ENCODE results near the gene ACTRT2. TPM values are rescaled to one million over a fixed set of nuclear protein-coding genes. Genes with fewer than 3 reads are reported as not detected.

ACTRT2 gene
- total and polyA plus RNA-seq, 2 experiments from 2014 or later = not detected

DNA sequence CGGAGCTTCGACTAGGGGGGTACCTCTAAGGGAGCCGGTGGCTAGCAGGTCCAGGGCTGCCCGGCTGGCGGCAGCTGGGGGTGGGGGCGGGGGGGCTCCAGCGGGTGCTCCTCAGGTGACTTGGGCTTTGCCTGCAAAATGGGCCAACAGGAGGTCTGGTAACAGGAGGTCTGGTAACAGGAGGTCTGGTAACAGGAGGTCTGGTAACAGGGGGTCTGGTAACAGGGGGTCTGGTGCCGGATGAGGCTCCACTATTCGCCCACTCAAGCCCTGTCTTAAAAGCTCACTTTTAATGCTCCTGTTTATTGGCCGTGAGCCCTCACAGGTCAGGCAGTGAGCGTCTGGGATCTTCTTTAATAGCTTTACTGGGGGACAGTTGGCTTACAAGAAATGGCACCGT, 40.4 kb upstream of the ACTRT2 start:
- Histone ChIP-seq H3K27me3 (replicated peaks; ENCODE audit: insufficient read depth) (no peaks in the 10 kb centered on the region), H2AFZ (no peak overlapping the region), H3K9me3 (ENCODE audit: low read depth) (no peaks in the 10 kb centered on the region), H4K20me1 (ENCODE audit: insufficient read depth) (no peaks in the 10 kb centered on the region), H3F3A (ENCODE audit: insufficient read depth) (no peaks in the 10 kb centered on the region), H3K79me2 (ENCODE audit: insufficient read depth) (no peaks in the 10 kb centered on the region), H3K4me2 (ENCODE audit: unreplicated experiment) (no peak overlapping the region), H3K9ac (no peak overlapping the region), H3K4me1 (ENCODE audit: insufficient read depth) (no peaks in the 10 kb centered on the region), H3K36me3 (ENCODE audit: low read depth) (no peaks in the 10 kb centered on the region), H3K4me3 (no peak overlapping the region), H3K9me2 (ENCODE audit: insufficient read depth) (no peaks in the 10 kb centered on the region), H3K27ac (no peak overlapping the region)
- 29 to 31% methylated on average over 10 to 12 of the region's 12 CpGs for WGBS, 2 experiments (ENCODE audit: low coverage in 1 of 2, low lambda C conversion rate in 2 of 2, missing lambda C conversion rate in 2 of 2)
- no peak for TF ChIP-seq EZH2 (IDR thresholded peaks at IDR 0.05; ENCODE audit: insufficient read depth, poor library complexity, severe bottlenecking)
- TF ChIP-seq EZH2phosphoT487 (IDR thresholded peaks at IDR 0.05; ENCODE audit: insufficient read depth, low read depth) = no peak
- no peak for DNase-seq
- in situ Hi-C loops (cut with MboI) = no loop called here

- no peak for TF ChIP-seq EZH2phosphoT487 (IDR thresholded peaks at IDR 0.05; ENCODE audit: insufficient read depth, low read depth)
- TF ChIP-seq EZH2 (IDR thresholded peaks at IDR 0.05; ENCODE audit: insufficient read depth, poor library complexity, severe bottlenecking) = no peak
Observed at GRCh38 chr1:2981388-2981787, 39.9 kb upstream of the ACTRT2 start.

DNA sequence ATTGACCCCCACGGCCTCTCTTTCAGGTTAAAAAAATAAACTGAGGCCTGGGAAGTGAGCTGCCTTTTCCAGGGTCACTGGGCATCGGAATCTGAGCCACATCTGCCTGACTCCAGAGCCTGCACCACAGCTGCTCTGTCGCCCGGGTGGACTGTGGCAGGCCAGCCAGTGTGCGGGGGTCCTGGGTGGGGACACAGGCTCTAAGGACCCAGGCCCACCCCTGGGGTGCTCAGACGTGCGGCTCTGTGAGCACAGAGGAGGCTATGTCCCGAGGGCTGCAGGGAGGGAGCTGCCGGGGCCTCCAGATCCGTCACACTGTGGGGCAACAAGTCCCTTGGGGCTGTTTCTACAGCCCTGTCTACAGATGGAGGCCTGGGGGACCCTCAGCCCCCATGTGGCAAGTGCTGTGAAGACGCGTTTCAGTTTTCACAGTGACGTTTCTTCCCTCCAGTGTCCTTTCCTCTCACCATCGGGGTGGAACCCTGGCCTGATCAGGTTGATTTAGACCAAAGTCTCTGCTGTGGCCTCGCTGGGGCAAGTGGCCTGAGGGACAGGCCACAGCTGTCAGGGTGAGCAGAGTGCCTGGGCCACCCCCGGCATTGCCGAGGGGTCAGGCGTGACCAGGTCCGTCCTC, 39.2 kb upstream of the ACTRT2 start:
- TF ChIP-seq EZH2phosphoT487 (IDR thresholded peaks at IDR 0.05; ENCODE audit: insufficient read depth, low read depth) (no peak), EZH2 (IDR thresholded peaks at IDR 0.05; ENCODE audit: insufficient read depth, poor library complexity, severe bottlenecking) (no peak)
- no peak overlapping the region for H3K4me2 ChIP-seq (ENCODE audit: unreplicated experiment)
- no peaks in the 10 kb centered on the region for H3K79me2 ChIP-seq (ENCODE audit: insufficient read depth)
- no peak overlapping the region for H3K9ac ChIP-seq
- no peaks in the 10 kb centered on the region for H4K20me1 ChIP-seq (ENCODE audit: insufficient read depth)
- H3K9me3 ChIP-seq (ENCODE audit: low read depth) = no peaks in the 10 kb centered on the region
- no peaks in the 10 kb centered on the region for H3K36me3 ChIP-seq (ENCODE audit: low read depth)
- in situ Hi-C loops (cut with MboI) = no loop called here
- no peak overlapping the region for H3K4me3 ChIP-seq
- H3K27ac ChIP-seq = no peak overlapping the region
- WGBS, 2 experiments (ENCODE audit: low coverage in 1 of 2, low lambda C conversion rate in 2 of 2, missing lambda C conversion rate in 2 of 2) = 32 to 33% methylated on average over 19 of the region's 19 CpGs
- H3K4me1 ChIP-seq (ENCODE audit: insufficient read depth) = no peaks in the 10 kb centered on the region
- no peaks in the 10 kb centered on the region for H3K27me3 ChIP-seq (replicated peaks; ENCODE audit: insufficient read depth)
- no peak for DNase-seq
- no peaks in the 10 kb centered on the region for H3K9me2 ChIP-seq (ENCODE audit: insufficient read depth)
- H2AFZ ChIP-seq = no peak overlapping the region
- H3F3A ChIP-seq (ENCODE audit: insufficient read depth) = no peaks in the 10 kb centered on the region

More at GRCh38 chr1:2981388-2981787, 39.9 kb upstream of the ACTRT2 start:
- Histone ChIP-seq H3F3A (ENCODE audit: insufficient read depth) (no peaks in the 10 kb centered on the region), H3K4me2 (ENCODE audit: unreplicated experiment) (no peak overlapping the region), H3K27ac (no peak overlapping the region), H3K9me2 (ENCODE audit: insufficient read depth) (no peaks in the 10 kb centered on the region), H3K4me3 (no peak overlapping the region), H3K9me3 (ENCODE audit: low read depth) (no peaks in the 10 kb centered on the region), H3K4me1 (ENCODE audit: insufficient read depth) (no peaks in the 10 kb centered on the region), H4K20me1 (ENCODE audit: insufficient read depth) (no peaks in the 10 kb centered on the region), H3K9ac (no peak overlapping the region), H3K79me2 (ENCODE audit: insufficient read depth) (no peaks in the 10 kb centered on the region), H2AFZ (no peak overlapping the region), H3K27me3 (replicated peaks; ENCODE audit: insufficient read depth) (no peaks in the 10 kb centered on the region), H3K36me3 (ENCODE audit: low read depth) (no peaks in the 10 kb centered on the region)
- no peak for DNase-seq
- WGBS, 2 experiments (ENCODE audit: low coverage in 1 of 2, low lambda C conversion rate in 2 of 2, missing lambda C conversion rate in 2 of 2) = 18 to 26% methylated on average over 7 of the region's 7 CpGs
- in situ Hi-C loops (cut with MboI) = no loop called here

DNA sequence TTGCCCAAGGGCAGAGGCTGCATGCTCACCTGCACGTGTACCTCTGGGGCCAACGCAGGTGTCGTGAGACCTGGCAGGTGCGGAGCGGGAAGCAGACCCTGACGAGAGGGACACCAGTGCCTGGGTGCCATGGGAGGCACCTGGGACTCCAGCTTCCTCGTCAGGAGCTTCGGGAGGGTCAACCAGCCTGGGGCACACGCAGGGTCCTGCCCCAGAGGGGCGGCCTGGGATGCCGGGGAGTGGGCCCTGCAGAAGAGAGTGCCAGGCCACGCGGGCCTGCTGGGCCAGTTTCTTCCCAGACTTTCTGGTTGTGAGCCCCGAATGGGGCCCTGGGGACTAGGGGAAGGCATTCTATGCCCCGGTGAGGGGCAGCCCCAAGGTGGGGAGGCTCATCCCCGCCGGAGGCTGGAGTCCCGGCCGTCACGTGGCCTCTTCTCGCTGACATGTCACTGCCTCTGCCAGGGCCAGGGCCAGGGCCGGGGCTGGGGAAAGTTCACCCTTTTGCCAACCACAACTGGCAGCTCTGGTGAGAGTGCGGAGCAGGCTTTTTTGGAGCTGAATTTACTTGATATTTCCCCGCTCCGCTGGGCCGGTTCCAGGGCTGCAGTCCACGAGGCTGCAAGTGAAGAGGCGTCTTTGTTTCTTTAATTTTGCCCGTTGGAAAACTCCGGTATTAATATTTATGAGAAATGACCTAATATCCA, 38.5 kb upstream of the ACTRT2 start:
- Histone ChIP-seq H3K4me1 (ENCODE audit: insufficient read depth) (no peaks in the 10 kb centered on the region), H3K4me2 (ENCODE audit: unreplicated experiment) (no peak overlapping the region), H4K20me1 (ENCODE audit: insufficient read depth) (no peaks in the 10 kb centered on the region), H3F3A (ENCODE audit: insufficient read depth) (no peaks in the 10 kb centered on the region), H3K9me3 (ENCODE audit: low read depth) (no peaks in the 10 kb centered on the region), H3K27ac (no peak overlapping the region), H3K79me2 (ENCODE audit: insufficient read depth) (no peaks in the 10 kb centered on the region), H3K4me3 (no peak overlapping the region), H3K9me2 (ENCODE audit: insufficient read depth) (no peaks in the 10 kb centered on the region), H2AFZ (no peak overlapping the region), H3K36me3 (ENCODE audit: low read depth) (no peaks in the 10 kb centered on the region), H3K9ac (no peak overlapping the region), H3K27me3 (replicated peaks; ENCODE audit: insufficient read depth) (no peaks in the 10 kb centered on the region)
- no peak for DNase-seq
- no peak for TF ChIP-seq EZH2phosphoT487 (IDR thresholded peaks at IDR 0.05; ENCODE audit: insufficient read depth, low read depth)
- no peak for TF ChIP-seq EZH2 (IDR thresholded peaks at IDR 0.05; ENCODE audit: insufficient read depth, poor library complexity, severe bottlenecking)
- 51 to 60% methylated on average over 30 of the region's 30 CpGs for WGBS, 2 experiments (ENCODE audit: low coverage in 1 of 2, low lambda C conversion rate in 2 of 2, missing lambda C conversion rate in 2 of 2)
- in situ Hi-C loops (cut with MboI) = no loop called here
